Nephron (organoid): Measurements from ENCODE around the gene C1orf21.

Experiments used
- H3K27ac Mint-ChIP-seq, 3 experiments: 2 replicates each; pipeline ENCODE4 v1.8.0; 2020; ENCODE audit warnings: mixed read lengths in 3 of 3, mild to moderate bottlenecking in 2 of 3, moderate library complexity in 1 of 3
- H3K27me3 Mint-ChIP-seq: 2 replicates; pipeline ENCODE4 v1.8.0; 2021; ENCODE audit warnings: low read depth, mild to moderate bottlenecking, moderate library complexity, mixed read lengths
- H3K36me3 Mint-ChIP-seq: 2 replicates; pipeline ENCODE4 v1.8.0; 2020; ENCODE audit warnings: low read depth, mixed read lengths
- H3K4me1 Mint-ChIP-seq: 2 replicates; pipeline ENCODE4 v1.8.0; 2020; ENCODE audit warnings: mixed read lengths
- H3K4me3 Mint-ChIP-seq, 3 experiments: 2 replicates each; pipeline ENCODE4 v1.8.0; 2020; ENCODE audit warnings: mild to moderate bottlenecking in 3 of 3, mixed read lengths in 3 of 3, moderate library complexity in 2 of 3
- H3K9me3 Mint-ChIP-seq: 2 replicates; pipeline ENCODE4 v1.8.0; 2020; ENCODE audit warnings: mixed read lengths
- TF ChIP-seq, protein P1 (sequence below), 3 experiments: fragments of 200-600 bp; sonication (generic); IDR thresholded peaks; one replicate each; pipeline ENCODE4 v1.5.0; 2021; ENCODE audit warnings: antibody characterized with exemption in 3 of 3; ENCODE audit not compliant: unreplicated experiment in 3 of 3

The C1orf21 gene

DNA sequence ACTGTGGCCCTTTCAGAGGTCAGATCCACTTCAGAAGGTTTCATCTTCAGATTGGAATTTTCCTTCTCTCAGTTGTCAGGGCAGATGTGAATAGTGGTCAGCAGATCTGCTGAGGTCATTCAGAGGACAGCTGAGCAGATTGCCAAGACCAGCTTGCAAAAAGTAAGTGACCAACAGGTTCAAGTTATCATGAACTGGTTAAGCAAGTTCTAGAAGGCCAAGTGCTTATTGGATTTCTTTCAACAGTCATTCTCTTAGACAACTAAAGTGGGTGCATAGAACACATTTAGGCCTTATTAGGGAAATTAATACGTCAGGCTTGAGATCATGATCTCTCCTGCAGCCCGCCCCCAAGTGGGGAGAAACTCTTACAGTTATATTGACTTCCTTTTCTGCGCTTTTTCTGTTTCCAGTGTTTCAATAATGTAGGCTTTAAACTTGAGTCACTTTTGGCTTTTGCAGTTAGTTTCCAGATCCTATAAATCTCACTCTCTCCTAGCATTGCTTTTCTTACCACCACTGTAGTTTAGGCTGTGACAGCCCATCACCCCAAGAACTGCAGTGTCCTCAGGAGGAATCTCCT lies 96.4 kb downstream of the C1orf21 start:
- peak overlapping the region in 1 of 3 experiments; percentile 14 for H3K4me3 Mint-ChIP-seq
- peak overlapping the region; percentile 72 to 77 (median 76) for H3K27ac Mint-ChIP-seq
- H3K36me3 Mint-ChIP-seq, result peaks cover 6% of the 10 kb centered on the region
- H3K9me3 Mint-ChIP-seq, result no peaks in the 10 kb centered on the region
- H3K27me3 Mint-ChIP-seq, result no peaks in the 10 kb centered on the region
- TF ChIP-seq, protein P1, sequence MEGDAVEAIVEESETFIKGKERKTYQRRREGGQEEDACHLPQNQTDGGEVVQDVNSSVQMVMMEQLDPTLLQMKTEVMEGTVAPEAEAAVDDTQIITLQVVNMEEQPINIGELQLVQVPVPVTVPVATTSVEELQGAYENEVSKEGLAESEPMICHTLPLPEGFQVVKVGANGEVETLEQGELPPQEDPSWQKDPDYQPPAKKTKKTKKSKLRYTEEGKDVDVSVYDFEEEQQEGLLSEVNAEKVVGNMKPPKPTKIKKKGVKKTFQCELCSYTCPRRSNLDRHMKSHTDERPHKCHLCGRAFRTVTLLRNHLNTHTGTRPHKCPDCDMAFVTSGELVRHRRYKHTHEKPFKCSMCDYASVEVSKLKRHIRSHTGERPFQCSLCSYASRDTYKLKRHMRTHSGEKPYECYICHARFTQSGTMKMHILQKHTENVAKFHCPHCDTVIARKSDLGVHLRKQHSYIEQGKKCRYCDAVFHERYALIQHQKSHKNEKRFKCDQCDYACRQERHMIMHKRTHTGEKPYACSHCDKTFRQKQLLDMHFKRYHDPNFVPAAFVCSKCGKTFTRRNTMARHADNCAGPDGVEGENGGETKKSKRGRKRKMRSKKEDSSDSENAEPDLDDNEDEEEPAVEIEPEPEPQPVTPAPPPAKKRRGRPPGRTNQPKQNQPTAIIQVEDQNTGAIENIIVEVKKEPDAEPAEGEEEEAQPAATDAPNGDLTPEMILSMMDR (IDR thresholded peaks at IDR 0.05; ENCODE audit: unreplicated experiment in 3 of 3), result no peak
- H3K4me1 Mint-ChIP-seq, result peaks cover 55% of the 10 kb centered on the region

DNA sequence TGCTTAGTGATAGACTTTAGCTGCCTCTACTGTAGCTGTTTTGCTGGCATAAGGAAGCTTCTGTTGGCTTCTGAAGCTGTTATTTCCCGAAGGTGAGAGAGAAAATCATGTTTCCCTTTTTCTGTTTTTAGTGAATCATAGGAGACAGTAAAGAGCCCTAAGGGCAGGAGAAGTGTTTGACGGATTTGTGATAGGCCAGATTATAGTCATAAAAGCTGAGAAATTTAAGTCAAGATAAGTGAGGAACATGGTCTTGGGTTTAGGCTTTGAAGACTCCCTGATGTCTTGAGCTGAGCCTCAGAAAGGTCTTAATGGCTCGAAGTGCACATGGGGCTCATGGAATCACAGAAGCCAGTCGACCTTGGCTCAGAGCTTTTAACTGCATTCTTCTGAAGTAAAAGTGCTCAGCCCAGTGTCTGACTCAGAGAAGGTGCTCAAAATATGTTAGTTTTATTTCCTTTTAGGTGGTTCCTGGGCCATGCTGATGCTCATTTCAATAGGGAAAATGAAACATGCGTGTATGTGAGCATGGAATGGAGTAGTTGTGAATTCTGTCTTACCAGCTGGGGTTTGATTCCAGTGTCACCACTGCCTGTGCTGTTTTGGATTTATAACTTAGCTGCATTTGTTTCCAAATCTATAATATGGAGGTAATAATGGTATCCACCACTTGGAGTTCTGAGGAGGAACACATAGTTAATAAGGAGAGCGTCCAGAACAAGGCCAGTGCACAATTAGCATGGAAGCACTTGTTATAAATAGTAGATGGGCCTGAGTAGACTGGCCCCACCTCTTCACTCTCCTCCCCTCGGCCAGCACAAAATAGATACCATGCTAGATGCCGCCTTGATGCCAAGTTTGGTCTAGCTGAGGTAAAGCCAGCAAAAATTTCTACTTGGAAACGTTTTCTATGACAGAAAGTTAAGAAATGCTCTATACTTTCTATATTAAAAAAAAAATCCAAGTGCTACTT lies 99.2 kb downstream of the C1orf21 start:
- no peaks in the 10 kb centered on the region for H3K27me3 Mint-ChIP-seq
- H3K27ac Mint-ChIP-seq, result peak overlapping the region in 2 of 3 experiments; percentile 23 to 49
- peaks cover 52% of the 10 kb centered on the region for H3K4me1 Mint-ChIP-seq
- TF ChIP-seq, protein P1 (IDR thresholded peaks at IDR 0.05; ENCODE audit: unreplicated experiment in 3 of 3), result no peak
- H3K4me3 Mint-ChIP-seq, result no peak overlapping the region
- H3K9me3 Mint-ChIP-seq, result no peaks in the 10 kb centered on the region
- H3K36me3 Mint-ChIP-seq, result no peaks in the 10 kb centered on the region

DNA sequence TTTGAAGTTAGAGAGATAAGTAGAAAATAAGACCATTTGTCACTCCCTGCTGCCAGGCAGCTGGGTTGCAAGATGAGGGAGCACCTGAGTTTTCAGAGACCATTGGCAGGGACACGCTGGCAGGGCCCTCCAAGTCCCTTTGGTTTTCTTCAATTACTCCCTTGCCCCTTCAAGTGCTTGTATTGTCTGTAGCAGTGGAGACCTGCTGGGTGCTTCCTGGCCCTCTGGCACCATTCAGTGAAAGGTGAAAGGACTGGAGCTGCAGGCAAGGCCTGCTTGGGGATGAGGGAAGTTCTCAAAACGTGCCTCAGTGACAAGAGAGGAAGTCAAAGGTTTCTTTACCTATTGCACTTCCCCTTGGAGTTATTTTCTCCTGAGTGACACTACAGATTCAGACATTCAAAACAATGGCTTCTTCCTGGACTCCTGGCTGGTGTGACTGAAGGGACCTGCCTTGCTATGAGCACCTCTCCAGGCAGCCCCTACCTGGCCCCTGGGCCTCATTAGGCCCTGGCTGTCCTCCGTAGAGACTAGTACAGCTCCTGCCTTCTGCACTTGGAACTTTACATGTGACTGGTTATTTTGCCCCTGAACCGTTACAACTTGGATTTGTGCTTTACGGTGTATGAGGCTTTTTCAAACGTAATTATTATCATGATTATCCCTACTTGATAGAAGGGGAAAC lies 100.1 kb downstream of the C1orf21 start:
- peaks cover 48% of the 10 kb centered on the region for H3K4me1 Mint-ChIP-seq
- no peak overlapping the region for H3K4me3 Mint-ChIP-seq
- no peaks in the 10 kb centered on the region for H3K27me3 Mint-ChIP-seq
- no peaks in the 10 kb centered on the region for H3K9me3 Mint-ChIP-seq
- peak overlapping the region in 1 of 3 experiments; percentile 23 for H3K27ac Mint-ChIP-seq
- no peaks in the 10 kb centered on the region for H3K36me3 Mint-ChIP-seq
- TF ChIP-seq, protein P1 (IDR thresholded peaks at IDR 0.05; ENCODE audit: unreplicated experiment in 3 of 3), result no peak

DNA sequence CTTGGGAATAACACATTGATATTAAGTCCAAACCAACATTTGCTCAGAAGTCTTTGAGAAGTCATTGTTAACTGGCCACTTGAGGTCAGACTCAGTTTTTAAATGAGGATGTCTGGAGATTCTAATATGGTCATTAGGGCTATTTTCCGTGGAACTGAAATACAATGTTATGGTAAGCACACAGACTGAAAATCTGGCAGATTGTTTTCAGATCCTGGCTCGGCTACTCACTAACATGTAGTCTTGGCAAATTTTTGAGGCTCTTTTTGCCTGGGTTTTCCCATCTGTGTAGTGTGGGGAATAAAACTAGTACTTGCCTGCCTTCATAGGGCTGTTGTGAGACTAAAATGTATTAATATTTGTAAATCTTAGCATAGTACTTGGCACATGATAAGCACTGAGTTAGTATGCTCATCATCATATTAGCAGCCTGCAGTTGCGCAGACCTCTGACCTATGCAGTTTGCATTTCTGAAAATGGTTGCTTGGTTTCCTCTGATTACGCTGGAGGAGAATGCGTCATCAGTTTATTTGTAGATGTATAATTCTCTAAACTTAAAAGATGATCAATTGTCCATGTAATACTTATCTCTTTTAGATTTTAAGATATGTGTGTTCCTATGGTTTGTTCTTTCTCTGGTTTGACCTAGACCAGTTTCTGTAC lies 100.8 kb downstream of the C1orf21 start:
- TF ChIP-seq, protein P1 (IDR thresholded peaks at IDR 0.05; ENCODE audit: unreplicated experiment in 3 of 3), result no peak
- H3K36me3 Mint-ChIP-seq, result no peaks in the 10 kb centered on the region
- H3K4me1 Mint-ChIP-seq, result peaks cover 50% of the 10 kb centered on the region
- no peak overlapping the region for H3K4me3 Mint-ChIP-seq
- no peaks in the 10 kb centered on the region for H3K27me3 Mint-ChIP-seq
- H3K9me3 Mint-ChIP-seq, result no peaks in the 10 kb centered on the region
- no peak overlapping the region for H3K27ac Mint-ChIP-seq

DNA sequence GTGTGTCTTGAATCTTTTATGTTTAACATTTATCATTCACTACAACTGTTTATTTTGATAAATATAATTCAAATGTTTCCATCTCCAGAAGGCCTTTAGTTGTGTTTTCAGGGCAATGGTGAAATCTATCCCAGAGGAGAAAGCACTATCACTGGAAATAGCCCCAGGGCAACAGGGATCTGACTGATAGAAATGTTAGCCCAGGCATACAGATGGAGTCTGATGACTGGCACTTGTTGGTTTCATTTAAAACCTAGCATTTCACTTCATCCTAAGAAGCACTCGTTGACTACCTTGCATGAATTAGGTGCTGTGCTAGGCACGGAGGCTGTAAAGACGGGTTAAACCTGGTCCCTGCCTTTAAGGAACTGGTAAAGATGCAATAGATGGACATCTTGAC lies 103.1 kb downstream of the C1orf21 start:
- no peak overlapping the region for H3K4me3 Mint-ChIP-seq
- H3K4me1 Mint-ChIP-seq, result peaks cover 35% of the 10 kb centered on the region
- no peaks in the 10 kb centered on the region for H3K36me3 Mint-ChIP-seq
- no peak overlapping the region for H3K27ac Mint-ChIP-seq
- no peaks in the 10 kb centered on the region for H3K27me3 Mint-ChIP-seq
- H3K9me3 Mint-ChIP-seq, result no peaks in the 10 kb centered on the region
- TF ChIP-seq, protein P1 (IDR thresholded peaks at IDR 0.05; ENCODE audit: unreplicated experiment in 3 of 3), result no peak
